HG03159 (cell line): ENCODE results near the gene SCYGR7.
"Not testable (repeated sequence)": the region's sequence is repeated elsewhere in the genome, so short reads cannot be mapped to it uniquely, and the experiment has no call there.

ENCODE experiments used
- ATAC-seq: cut with Tn5 transposase; IDR thresholded peaks from one replicate; pipeline ENCODE4 v1.9.1; 2021; ENCODE audit warnings: mild to moderate bottlenecking, moderate library complexity; ENCODE audit not compliant: unreplicated experiment

Gene SCYGR7

GRCh38 chr2:227756261-227756660 is 28.1 kb downstream of the SCYGR7 start:
- not testable (repeated sequence) for ATAC-seq

GRCh38 chr2:227759411-227760118 is 31.4 kb downstream of the SCYGR7 start:
- ATAC-seq = no peak

DNA sequence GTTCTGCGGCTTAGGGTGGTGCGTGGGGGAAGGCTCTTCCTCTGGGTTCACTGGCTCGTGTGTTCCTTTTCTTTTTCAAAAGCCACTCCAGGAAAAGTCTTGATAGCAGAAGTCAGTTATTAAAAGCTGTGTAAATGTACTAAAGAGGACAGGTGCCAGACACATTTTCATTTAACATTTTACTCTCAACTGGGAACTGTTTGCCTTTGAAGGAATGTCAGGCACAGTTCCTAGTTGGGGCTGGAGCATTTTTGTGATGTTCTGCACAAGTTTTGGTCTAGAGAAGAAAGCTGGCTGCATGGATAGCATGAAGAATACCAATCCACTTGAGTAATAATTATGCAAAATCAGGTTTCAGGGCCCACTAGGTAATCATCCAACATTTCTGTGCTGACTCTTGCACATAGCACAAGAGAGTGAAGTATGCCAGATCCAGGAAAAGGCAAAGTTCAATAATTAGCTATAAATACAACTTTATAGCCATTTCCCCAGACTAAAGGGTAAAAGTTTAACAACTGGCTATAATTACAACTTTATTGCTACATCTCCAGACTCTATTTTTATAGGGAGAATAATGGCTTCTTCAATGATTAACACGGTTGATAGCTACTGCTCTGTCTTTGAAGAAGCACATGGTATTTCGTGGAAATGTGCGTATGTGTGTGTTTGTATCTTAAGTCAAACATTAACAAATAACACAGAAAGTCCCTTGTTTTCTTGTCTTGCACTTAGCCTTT is 33.8 kb downstream of the SCYGR7 start:
- no peak for ATAC-seq

DNA sequence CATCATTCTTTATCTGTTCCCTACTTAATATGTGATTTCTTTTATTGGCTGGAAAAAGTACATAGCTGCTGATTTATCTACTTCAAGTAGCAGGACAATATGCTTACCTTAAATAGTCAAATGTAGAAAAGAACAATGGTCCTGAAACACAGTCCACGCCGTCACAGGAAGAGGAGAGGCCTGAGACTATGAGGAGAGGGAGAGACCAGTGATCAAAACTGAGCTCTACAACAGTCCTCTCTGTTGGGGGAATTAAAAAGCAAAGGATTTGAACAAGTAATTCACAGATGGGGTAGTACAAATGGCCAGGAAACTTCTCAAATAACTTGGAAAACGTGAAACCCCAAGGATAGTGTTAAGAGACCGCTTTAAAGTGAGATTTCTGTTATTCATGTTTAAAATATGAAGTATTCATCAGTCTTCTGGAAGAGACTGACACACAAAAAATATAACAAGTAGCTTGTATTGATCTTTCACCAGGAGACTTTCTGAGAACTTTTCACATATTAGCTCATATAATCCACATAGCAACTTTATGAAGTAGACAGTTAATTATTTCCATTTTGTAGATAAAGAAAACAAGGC is 37.7 kb downstream of the SCYGR7 start:
- peak; percentile 17 for ATAC-seq

- peak; percentile 99 for ATAC-seq
These were observed 38.3 kb downstream of the SCYGR7 start for GRCh38 chr2:227766373-227766883.

DNA sequence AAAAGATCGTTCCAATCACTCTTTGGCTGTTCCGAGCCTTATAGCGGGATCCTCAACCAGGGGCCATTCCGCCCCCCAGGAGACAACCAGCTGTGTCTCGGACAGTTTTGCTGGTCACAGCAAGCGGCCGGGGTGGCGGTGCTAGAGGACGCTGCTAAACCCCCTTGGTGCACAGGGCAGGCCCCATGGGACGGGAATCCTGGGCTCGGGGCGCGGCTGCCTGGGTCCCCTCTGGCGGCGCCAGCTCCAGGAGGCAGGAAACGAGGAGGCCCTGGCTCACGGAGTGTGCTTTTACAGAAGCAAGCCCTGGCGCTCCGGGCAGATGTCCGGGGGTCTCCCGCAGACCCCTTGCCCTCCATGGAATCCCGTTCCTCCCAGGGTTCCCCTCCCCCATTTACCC is 39.7 kb downstream of the SCYGR7 start:
- no peak for ATAC-seq

DNA sequence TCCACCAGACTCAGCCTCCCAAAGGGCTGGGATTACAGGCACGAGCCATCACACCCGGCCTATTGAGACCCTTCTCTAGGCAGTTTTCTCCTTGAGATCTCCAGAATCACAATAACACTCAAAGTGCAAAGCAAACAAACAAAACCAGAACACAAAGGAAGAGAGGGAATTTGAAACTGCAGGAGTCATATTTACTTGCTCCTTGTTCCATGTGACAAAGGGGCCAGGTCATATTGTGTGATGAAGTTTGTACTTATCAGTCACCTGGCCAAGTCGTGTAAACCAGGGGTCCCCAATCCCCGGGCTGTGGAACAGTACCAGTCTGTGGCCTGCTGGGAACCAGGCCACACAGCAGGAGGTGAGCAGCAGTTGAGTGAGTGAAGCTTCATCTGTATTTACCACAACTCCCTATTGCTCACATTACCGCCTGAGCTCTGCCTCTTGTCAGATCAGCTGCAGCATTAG is 44.1 kb downstream of the SCYGR7 start:
- ATAC-seq = no peak

DNA sequence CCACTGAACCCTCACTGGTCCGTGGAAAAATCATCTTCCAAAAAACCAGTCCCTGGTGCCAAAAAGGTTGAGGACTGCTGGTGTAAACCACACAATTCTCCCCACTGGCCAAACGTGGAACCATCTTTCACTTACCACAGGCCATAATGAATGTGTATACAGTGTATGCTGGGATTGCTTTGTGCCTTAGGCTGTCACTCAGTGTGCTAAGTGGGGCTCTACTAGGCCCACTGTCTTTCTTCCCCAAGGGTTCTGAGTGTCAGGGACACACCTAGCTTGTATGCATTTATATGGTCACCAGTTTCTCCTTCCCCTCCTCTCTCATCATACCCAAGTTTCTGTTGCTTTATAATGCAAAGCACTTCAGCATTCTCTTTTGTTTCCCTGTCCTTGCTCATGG is 44.8 kb downstream of the SCYGR7 start:
- no peak for ATAC-seq

DNA sequence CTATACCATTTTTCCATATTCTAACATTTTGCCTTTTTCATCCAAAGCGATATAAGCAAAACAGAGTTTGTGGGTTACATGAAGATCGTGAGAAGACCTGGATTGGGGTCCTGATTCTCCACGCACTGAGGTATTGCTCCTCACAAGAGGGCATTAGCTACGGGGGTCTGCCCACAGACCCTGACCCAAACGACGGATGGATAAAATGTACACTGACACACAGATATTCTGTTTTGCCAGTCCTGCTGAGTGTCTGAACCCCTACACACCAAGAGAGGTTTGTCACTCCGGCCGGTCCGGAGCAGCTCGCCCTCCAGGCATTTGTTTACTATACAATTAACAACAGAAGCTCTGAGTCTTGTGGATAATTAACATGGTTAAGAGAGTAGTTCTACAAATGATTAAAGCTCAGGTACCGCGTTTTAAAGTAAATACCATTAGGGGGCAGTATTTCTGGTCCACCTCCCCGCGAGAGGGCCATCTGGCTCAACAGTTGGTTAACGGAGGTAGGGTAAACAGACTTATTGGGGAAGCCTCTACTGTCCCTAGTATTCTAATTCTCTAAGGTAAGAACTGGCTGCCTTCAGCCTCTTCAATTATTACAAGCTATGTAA is 46.0 kb downstream of the SCYGR7 start:
- peak; percentile 51 for ATAC-seq

GRCh38 chr2:227774895-227775842 is 47.0 kb downstream of the SCYGR7 start:
- ATAC-seq = no peak
